ENCODE data around the gene SLC12A2. TPM values are rescaled to one million over a fixed set of nuclear protein-coding genes. Genes with fewer than 3 reads are reported as not detected.

SLC12A2 gene
- total and polyA plus RNA-seq, 2 experiments from 2014 or later, result 8.1 to 21.3 TPM

GRCh38 chr5:128213833-128214232 lies 130.3 kb downstream of the SLC12A2 start (continued):
- TF ChIP-seq ZNF462 (CRISPR knock-in tag; IDR thresholded peaks at IDR 0.05) (no peak), STAT1 (IDR thresholded peaks at IDR 0.05; ENCODE audit: unreplicated experiment) (no peak), EZH2phosphoT487 (IDR thresholded peaks at IDR 0.05; ENCODE audit: unreplicated experiment) (no peak), EZH2 (IDR thresholded peaks at IDR 0.05; ENCODE audit: low read depth, unreplicated experiment) (no peak)

- Histone ChIP-seq H3K4me3 (no peak overlapping the region), H2AFZ (no peak overlapping the region), H3K4me2 (no peak overlapping the region), H3K9me2 (ENCODE audit: insufficient read depth) (0 out of 2 replicates have a peak, but pooled peaks cover 3% of the 10 kb centered on the region), H3F3A (replicated peaks; ENCODE audit: low read depth) (no peaks in the 10 kb centered on the region), H3K4me1 (ENCODE audit: insufficient read depth) (no peaks in the 10 kb centered on the region), H3K79me2 (replicated peaks; ENCODE audit: insufficient read depth) (no peaks in the 10 kb centered on the region), H4K20me1 (replicated peaks; ENCODE audit: insufficient read depth) (no peaks in the 10 kb centered on the region), H3K27me3 (ENCODE audit: insufficient read depth) (no peaks in the 10 kb centered on the region), H3K27ac (ENCODE audit: low read depth) (no peak overlapping the region), H3K36me3 (ENCODE audit: insufficient read depth) (no peaks in the 10 kb centered on the region)
- no peaks in the 10 kb centered on the region for H3K36me3 Mint-ChIP-seq (ENCODE audit: low read depth)
- no peak for ATAC-seq
- H3K9me3 Mint-ChIP-seq, result no peaks in the 10 kb centered on the region
- TF ChIP-seq REST (IDR thresholded peaks at IDR 0.05; ENCODE audit: unreplicated experiment) (no peak), ZNF331 (CRISPR knock-in tag; IDR thresholded peaks at IDR 0.05; ENCODE audit: low read depth) (no peak), NANOG (IDR thresholded peaks at IDR 0.05; ENCODE audit: borderline replicate concordance) (no peak), EZH2phosphoT487 (IDR thresholded peaks at IDR 0.05; ENCODE audit: unreplicated experiment) (no peak)
- H3K27me3 Mint-ChIP-seq (ENCODE audit: insufficient read depth, low read depth, poor library complexity), result peaks cover 2% of the 10 kb centered on the region
- H3K4me3 Mint-ChIP-seq, result no peak overlapping the region
- no peaks in the 10 kb centered on the region for H3K4me1 Mint-ChIP-seq
- no peak for DNase-seq (ENCODE audit: low spot score)
- H3K27ac Mint-ChIP-seq, result no peak overlapping the region
These were observed 132.7 kb downstream of the SLC12A2 start for GRCh38 chr5:128216285-128216684.

Data from GM23338 (cell line).